ENCODE results near the gene C2orf92. TPM values are rescaled to one million over a fixed set of nuclear protein-coding genes. Genes with fewer than 3 reads are reported as not detected.

The C2orf92 gene
- total RNA-seq, 1 experiment from 2014 or later, result 6.9 TPM

GRCh38 chr2:97656129-97656755 is 13.3 kb upstream of the C2orf92 start:
- Mint-ChIP-seq H3K36me3 (ENCODE audit: insufficient read depth, unreplicated experiment) (peaks cover 36% of the 10 kb centered on the region), H3K4me3 (ENCODE audit: low read depth, unreplicated experiment) (no peak overlapping the region), H3K9me3 (ENCODE audit: low read depth, unreplicated experiment) (peaks cover 17% of the 10 kb centered on the region), H3K27me3 (ENCODE audit: unreplicated experiment) (no peaks in the 10 kb centered on the region), H3K27ac (ENCODE audit: unreplicated experiment) (no peak overlapping the region), H3K4me1 (ENCODE audit: low read depth, unreplicated experiment) (no peaks in the 10 kb centered on the region)
- DNase-seq, result no peak
- BruUV-seq (replicated peaks), result no TSS peak
- CTCF ChIA-PET, result no interaction called here
- intact Hi-C loops (cut with micrococcal nuclease; ENCODE audit: unreplicated experiment), result no loop called here
- TF ChIP-seq, protein P1, sequence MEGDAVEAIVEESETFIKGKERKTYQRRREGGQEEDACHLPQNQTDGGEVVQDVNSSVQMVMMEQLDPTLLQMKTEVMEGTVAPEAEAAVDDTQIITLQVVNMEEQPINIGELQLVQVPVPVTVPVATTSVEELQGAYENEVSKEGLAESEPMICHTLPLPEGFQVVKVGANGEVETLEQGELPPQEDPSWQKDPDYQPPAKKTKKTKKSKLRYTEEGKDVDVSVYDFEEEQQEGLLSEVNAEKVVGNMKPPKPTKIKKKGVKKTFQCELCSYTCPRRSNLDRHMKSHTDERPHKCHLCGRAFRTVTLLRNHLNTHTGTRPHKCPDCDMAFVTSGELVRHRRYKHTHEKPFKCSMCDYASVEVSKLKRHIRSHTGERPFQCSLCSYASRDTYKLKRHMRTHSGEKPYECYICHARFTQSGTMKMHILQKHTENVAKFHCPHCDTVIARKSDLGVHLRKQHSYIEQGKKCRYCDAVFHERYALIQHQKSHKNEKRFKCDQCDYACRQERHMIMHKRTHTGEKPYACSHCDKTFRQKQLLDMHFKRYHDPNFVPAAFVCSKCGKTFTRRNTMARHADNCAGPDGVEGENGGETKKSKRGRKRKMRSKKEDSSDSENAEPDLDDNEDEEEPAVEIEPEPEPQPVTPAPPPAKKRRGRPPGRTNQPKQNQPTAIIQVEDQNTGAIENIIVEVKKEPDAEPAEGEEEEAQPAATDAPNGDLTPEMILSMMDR (IDR thresholded peaks at IDR 0.05; ENCODE audit: unreplicated experiment), result no peak

DNA sequence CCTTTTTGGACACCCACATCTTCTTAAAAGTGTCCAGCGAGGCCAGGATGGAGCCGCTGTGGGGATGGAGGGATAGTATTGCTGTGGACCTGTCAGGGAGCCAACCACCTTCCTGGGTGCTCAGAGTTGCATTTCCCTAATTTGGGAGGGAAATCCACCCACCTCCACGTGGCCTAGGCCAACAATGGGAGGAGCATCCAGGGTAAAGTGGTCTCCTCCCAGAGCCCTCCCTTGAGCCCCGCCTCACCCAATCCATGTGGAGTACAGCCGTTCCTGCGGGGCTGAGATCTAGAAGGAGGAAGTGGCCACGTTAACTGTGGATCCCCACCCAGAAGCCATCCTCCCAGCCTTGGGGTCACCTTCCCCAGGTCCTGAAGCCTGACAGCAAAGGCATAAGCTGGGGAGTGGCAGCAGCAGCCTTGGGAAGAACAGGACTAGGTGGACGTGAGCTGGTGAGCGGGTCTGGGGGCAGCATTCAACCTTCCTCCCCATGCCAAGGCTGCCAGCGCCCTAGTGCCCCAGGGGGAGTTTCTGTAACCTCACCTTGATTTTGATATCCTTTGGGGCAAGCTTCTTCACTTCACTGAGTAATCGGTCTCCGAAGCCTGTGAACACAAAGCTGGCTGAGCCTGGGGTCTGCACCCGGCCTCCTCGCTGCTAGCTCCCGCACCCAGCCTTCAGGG is 12.5 kb upstream of the C2orf92 start:
- BruUV-seq (replicated peaks), result no TSS peak
- Mint-ChIP-seq H3K4me3 (ENCODE audit: low read depth, unreplicated experiment) (no peak overlapping the region), H3K27ac (ENCODE audit: unreplicated experiment) (no peak overlapping the region), H3K9me3 (ENCODE audit: low read depth, unreplicated experiment) (peaks cover 17% of the 10 kb centered on the region), H3K27me3 (ENCODE audit: unreplicated experiment) (no peaks in the 10 kb centered on the region), H3K36me3 (ENCODE audit: insufficient read depth, unreplicated experiment) (peaks cover 35% of the 10 kb centered on the region), H3K4me1 (ENCODE audit: low read depth, unreplicated experiment) (no peaks in the 10 kb centered on the region)
- CTCF ChIA-PET, result no interaction called here
- DNase-seq, result no peak
- intact Hi-C loops (cut with micrococcal nuclease; ENCODE audit: unreplicated experiment), result no loop called here
- TF ChIP-seq, protein P1 (IDR thresholded peaks at IDR 0.05; ENCODE audit: unreplicated experiment), result no peak

GRCh38 chr2:97657986-97658690 is 11.4 kb upstream of the C2orf92 start:
- no peak for DNase-seq
- H3K27me3 Mint-ChIP-seq (ENCODE audit: unreplicated experiment), result no peaks in the 10 kb centered on the region
- H3K4me1 Mint-ChIP-seq (ENCODE audit: low read depth, unreplicated experiment), result no peaks in the 10 kb centered on the region
- peaks cover 36% of the 10 kb centered on the region for H3K36me3 Mint-ChIP-seq (ENCODE audit: insufficient read depth, unreplicated experiment)
- CTCF ChIA-PET, result no interaction called here
- H3K27ac Mint-ChIP-seq (ENCODE audit: unreplicated experiment), result no peak overlapping the region
- no TSS peak for BruUV-seq (replicated peaks)
- H3K9me3 Mint-ChIP-seq (ENCODE audit: low read depth, unreplicated experiment), result peaks cover 17% of the 10 kb centered on the region
- no peak overlapping the region for H3K4me3 Mint-ChIP-seq (ENCODE audit: low read depth, unreplicated experiment)
- TF ChIP-seq, protein P1 (IDR thresholded peaks at IDR 0.05; ENCODE audit: unreplicated experiment), result no peak
- intact Hi-C loops (cut with micrococcal nuclease; ENCODE audit: unreplicated experiment), result no loop called here

DNA sequence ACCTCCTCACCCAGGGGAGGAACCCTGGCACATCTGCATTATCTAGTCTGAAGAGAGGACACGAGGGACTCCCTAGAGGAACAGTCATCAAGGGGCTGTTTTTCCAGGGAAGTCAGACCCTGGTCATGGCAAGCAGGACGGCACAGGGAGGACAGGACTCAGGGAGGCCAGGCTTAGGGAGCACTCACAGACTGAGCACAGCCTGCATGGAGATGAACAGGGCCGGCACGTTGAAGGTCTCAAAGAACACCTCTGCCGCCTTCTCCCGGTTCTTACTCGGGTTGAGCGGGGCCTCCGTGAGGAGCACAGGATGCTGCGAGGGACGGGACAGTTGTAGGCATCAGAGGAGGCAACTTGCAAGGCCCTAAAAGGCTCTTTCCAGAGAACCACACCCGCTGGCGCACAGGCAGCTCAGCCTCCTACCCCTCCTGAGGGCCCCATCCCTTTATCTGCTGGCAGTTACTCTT is 10.8 kb upstream of the C2orf92 start:
- Mint-ChIP-seq H3K9me3 (ENCODE audit: low read depth, unreplicated experiment) (peaks cover 14% of the 10 kb centered on the region), H3K27ac (ENCODE audit: unreplicated experiment) (no peak overlapping the region), H3K36me3 (ENCODE audit: insufficient read depth, unreplicated experiment) (peaks cover 35% of the 10 kb centered on the region), H3K4me3 (ENCODE audit: low read depth, unreplicated experiment) (no peak overlapping the region), H3K4me1 (ENCODE audit: low read depth, unreplicated experiment) (no peaks in the 10 kb centered on the region), H3K27me3 (ENCODE audit: unreplicated experiment) (no peaks in the 10 kb centered on the region)
- no TSS peak for BruUV-seq (replicated peaks)
- CTCF ChIA-PET, result no interaction called here
- intact Hi-C loops (cut with micrococcal nuclease; ENCODE audit: unreplicated experiment), result no loop called here
- no peak for DNase-seq
- TF ChIP-seq, protein P1 (IDR thresholded peaks at IDR 0.05; ENCODE audit: unreplicated experiment), result no peak
